Hepatocyte (in vitro differentiated cells): ENCODE results near the gene ABR.

Experiments
- EZH2 ChIP-seq: fragments of 200-600 bp; sonication (generic); IDR thresholded peaks from 2 replicates; pipeline ENCODE4 v1.6.1; 2016; ENCODE audit warnings: antibody characterized with exemption, mild to moderate bottlenecking, borderline replicate concordance
- EZH2phosphoT487 ChIP-seq: fragments of 200-600 bp; sonication (generic); IDR thresholded peaks from one replicate; pipeline ENCODE4 v1.6.1; 2018; ENCODE audit warnings: antibody characterized with exemption, mild to moderate bottlenecking, low read depth, moderate library complexity; ENCODE audit not compliant: unreplicated experiment, severe bottlenecking
- TF ChIP-seq, protein P1 (sequence below): fragments of 200-600 bp; sonication (generic); IDR thresholded peaks from 2 replicates; pipeline ENCODE4 v1.5.1; 2016; ENCODE audit warnings: antibody characterized with exemption, mild to moderate bottlenecking; ENCODE audit not compliant: poor library complexity

DNA sequence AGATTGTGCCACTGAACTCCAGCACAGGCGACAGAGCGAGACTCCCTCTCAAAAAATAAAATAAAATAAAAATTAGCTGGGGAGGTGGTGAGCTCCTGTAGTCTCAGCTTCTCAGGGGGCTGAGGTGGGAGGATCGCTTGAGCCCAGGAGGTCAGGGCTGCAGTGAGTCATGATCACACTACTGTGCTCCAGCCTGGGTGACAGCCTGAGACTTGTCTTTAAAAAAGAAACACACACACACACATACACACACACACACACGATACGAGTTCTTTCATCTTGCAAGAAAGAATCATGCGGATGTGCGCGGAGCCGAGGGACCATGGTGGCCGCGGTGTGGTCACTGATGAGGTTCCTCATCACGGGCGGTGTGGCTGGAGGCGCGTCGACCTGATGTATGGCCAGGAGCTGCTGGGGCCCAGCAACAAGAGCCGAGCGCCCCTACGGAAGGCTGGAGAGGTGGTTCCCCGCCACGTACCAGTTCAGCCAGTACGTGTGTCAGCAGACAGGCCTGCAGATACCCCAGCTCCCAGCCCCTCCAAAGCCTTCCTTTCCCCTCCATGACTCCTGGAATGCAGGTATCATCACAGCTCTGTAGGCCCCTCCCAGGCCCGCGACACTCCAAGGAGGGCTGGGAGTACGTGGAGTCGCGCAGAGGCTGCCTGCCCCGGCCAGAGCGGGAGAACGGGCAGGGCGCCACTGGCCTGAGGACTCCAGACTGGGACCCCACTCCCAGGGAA is 220.9 kb downstream of the ABR start:
- TF ChIP-seq, protein P1, sequence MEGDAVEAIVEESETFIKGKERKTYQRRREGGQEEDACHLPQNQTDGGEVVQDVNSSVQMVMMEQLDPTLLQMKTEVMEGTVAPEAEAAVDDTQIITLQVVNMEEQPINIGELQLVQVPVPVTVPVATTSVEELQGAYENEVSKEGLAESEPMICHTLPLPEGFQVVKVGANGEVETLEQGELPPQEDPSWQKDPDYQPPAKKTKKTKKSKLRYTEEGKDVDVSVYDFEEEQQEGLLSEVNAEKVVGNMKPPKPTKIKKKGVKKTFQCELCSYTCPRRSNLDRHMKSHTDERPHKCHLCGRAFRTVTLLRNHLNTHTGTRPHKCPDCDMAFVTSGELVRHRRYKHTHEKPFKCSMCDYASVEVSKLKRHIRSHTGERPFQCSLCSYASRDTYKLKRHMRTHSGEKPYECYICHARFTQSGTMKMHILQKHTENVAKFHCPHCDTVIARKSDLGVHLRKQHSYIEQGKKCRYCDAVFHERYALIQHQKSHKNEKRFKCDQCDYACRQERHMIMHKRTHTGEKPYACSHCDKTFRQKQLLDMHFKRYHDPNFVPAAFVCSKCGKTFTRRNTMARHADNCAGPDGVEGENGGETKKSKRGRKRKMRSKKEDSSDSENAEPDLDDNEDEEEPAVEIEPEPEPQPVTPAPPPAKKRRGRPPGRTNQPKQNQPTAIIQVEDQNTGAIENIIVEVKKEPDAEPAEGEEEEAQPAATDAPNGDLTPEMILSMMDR, result no peak
- TF ChIP-seq EZH2 (no peak), EZH2phosphoT487 (no peak)
